Thoracic aorta (tissue), 2 donors: Measurements from ENCODE around the gene TRIM4. TPM values are rescaled to one million over a fixed set of nuclear protein-coding genes. Genes with fewer than 3 reads are reported as not detected.

Experiments used
- ATAC-seq: fragments of 150-250 bp; one replicate; pipeline ENCODE4 v1.8.0; 2017; ENCODE audit warnings: low read depth; ENCODE audit not compliant: insufficient number of reproducible peaks, low FRiP score
- DNase-seq: peaks from one replicate; pipeline ENCODE4 v3.0.0-alpha.2; 2020; ENCODE audit warnings: low spot score
- H3K27ac ChIP-seq, 2 donors: fragments of 200-600 bp; sonication (generic); 1 replicate in 1 of 2; 2 replicates in 1 of 2; pipeline ENCODE4 v1.5.1; 2016; ENCODE audit warnings: mild to moderate bottlenecking in 2 of 2, moderate library complexity in 2 of 2
- H3K27me3 ChIP-seq: fragments of 200-600 bp; sonication (generic); replicated peaks from 2 replicates; pipeline ENCODE4 v1.6.0; 2016; ENCODE audit warnings: mild to moderate bottlenecking; ENCODE audit not compliant: insufficient read depth
- H3K36me3 ChIP-seq: fragments of 200-600 bp; sonication (generic); one replicate; pipeline ENCODE4 v1.5.1; 2016
- H3K4me1 ChIP-seq, 2 donors: fragments of 200-600 bp; sonication (generic); 1 replicate in 1 of 2; 2 replicates in 1 of 2; pipeline versions ENCODE4 v1.5.1 to v1.6.0; 2016; ENCODE audit warnings: low read depth in 2 of 2, mild to moderate bottlenecking in 1 of 2; ENCODE audit not compliant: control insufficient read depth in 1 of 2
- H3K4me3 ChIP-seq: fragments of 200-600 bp; sonication (generic); 2 replicates; pipeline ENCODE4 v1.5.1; 2016; ENCODE audit warnings: mild to moderate bottlenecking
- H3K9me3 ChIP-seq: fragments of 200-600 bp; sonication (generic); 2 replicates; pipeline ENCODE4 v1.5.1; 2016
- CTCF ChIP-seq: fragments of 200-600 bp; sonication (generic); IDR thresholded peaks from one replicate; pipeline ENCODE4 v1.5.1; 2019; ENCODE audit warnings: antibody characterized with exemption
- total RNA-seq, 2 donors: library from RNA; depleted of rRNA; stranded (reverse); fragments of >200 nt; gene quantifications; one replicate each; pipeline versions ENCODE4 v1.1.0 to v1.2.3, GENCODE V29; 2016

TRIM4 gene
- total RNA-seq, 2 donors from 2014 or later, result 35.2 to 42.5 TPM

- Histone ChIP-seq H3K4me3 (no peak overlapping the region), H3K27me3 (no peaks in the 10 kb centered on the region), H3K36me3 (peaks cover 47% of the 10 kb centered on the region), H3K9me3 (no peaks in the 10 kb centered on the region), H3K4me1 (no peaks in the 10 kb centered on the region), H3K27ac (no peak overlapping the region)
- no peak for DNase-seq
- ATAC-seq, result no peak
- no peak for TF ChIP-seq CTCF
Observed at GRCh38 chr7:99901581-99901980, 17.7 kb downstream of the TRIM4 start.

DNA sequence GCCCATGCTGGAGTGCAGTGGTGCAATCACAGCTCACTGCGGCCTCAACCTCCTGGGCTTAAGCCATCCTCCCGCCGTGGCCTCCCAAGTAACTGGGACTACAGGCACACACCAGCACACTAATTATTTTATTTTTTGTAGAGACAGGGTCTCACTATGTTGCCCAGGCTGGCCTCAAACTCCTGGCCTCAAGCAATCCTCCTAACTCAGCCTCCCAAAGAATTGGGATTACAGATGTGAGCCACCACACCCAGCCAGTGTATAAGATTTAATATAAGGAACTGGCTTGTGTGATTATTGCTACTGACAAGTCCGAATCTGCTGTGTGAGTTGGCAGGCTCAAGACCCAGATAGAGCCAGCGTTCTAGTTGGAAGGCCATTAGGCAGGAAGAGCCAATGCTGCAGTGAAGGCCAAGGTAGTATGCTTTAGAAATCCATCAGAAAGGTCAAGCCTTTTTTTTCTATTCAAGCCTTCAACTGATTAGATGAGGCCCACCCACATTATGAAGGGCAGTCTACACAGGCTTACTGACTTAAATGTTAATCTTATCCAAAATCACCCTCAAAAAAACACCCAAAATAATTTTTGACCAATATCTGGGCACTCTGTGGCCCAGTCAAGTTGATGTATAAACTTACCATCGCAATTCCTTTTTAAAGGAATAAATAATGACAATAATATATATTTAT is 19.4 kb downstream of the TRIM4 start:
- H3K4me3 ChIP-seq, result no peak overlapping the region
- peaks cover 40% of the 10 kb centered on the region for H3K36me3 ChIP-seq
- H3K4me1 ChIP-seq, result no peaks in the 10 kb centered on the region
- no peak for ATAC-seq
- no peak for TF ChIP-seq CTCF
- DNase-seq, result no peak
- H3K27me3 ChIP-seq, result no peaks in the 10 kb centered on the region
- no peak overlapping the region for H3K27ac ChIP-seq
- H3K9me3 ChIP-seq, result no peaks in the 10 kb centered on the region

GRCh38 chr7:99898836-99899235 is 20.5 kb downstream of the TRIM4 start:
- Histone ChIP-seq H3K9me3 (no peaks in the 10 kb centered on the region), H3K4me3 (no peak overlapping the region), H3K4me1 (no peaks in the 10 kb centered on the region), H3K36me3 (peaks cover 40% of the 10 kb centered on the region), H3K27ac (no peak overlapping the region), H3K27me3 (no peaks in the 10 kb centered on the region)
- ATAC-seq (no peak), DNase-seq (no peak)
- TF ChIP-seq CTCF, result no peak

GRCh38 chr7:99898023-99898357 is 21.3 kb downstream of the TRIM4 start:
- Histone ChIP-seq H3K36me3 (peaks cover 32% of the 10 kb centered on the region), H3K27me3 (no peaks in the 10 kb centered on the region), H3K4me3 (no peak overlapping the region), H3K27ac (no peak overlapping the region), H3K9me3 (no peaks in the 10 kb centered on the region), H3K4me1 (no peaks in the 10 kb centered on the region)
- DNase-seq (no peak), ATAC-seq (no peak)
- TF ChIP-seq CTCF, result no peak

- DNase-seq (no peak), ATAC-seq (no peak)
- no peaks in the 10 kb centered on the region for H3K27me3 ChIP-seq
- H3K36me3 ChIP-seq, result peaks cover 27% of the 10 kb centered on the region
- H3K4me3 ChIP-seq, result no peak overlapping the region
- no peak overlapping the region for H3K27ac ChIP-seq
- no peaks in the 10 kb centered on the region for H3K4me1 ChIP-seq
- no peak for TF ChIP-seq CTCF
- H3K9me3 ChIP-seq, result no peaks in the 10 kb centered on the region
Observed at GRCh38 chr7:99897322-99898022, 21.9 kb downstream of the TRIM4 start.
